Sigmoid colon (tissue), 3 donors: ENCODE data around the gene ZSCAN22.

Experiments
- CTCF ChIP-seq, 4 experiments: fragments of 450-650 bp in 3 of 4; fragments of 200-600 bp in 1 of 4; IDR thresholded peaks; one replicate each; pipeline ENCODE4 v1.5.1; 2016 to 2019; ENCODE audit warnings: antibody characterized with exemption in 4 of 4, mild to moderate bottlenecking in 3 of 4, moderate library complexity in 2 of 4
- POLR2A ChIP-seq, 2 donors: fragments of 450-650 bp; IDR thresholded peaks; one replicate each; pipeline ENCODE4 v1.6.1; 2016; ENCODE audit warnings: antibody characterized with exemption in 2 of 2, mild to moderate bottlenecking in 2 of 2, moderate library complexity in 2 of 2

- TF ChIP-seq CTCF (IDR thresholded peaks at IDR 0.05) (no peak), POLR2A (IDR thresholded peaks at IDR 0.05) (no peak)
Measured at GRCh38 chr19:58317476-58318072, 9.2 kb upstream of the ZSCAN22 start.
